SK-N-SH (cell line): ENCODE measurements around the gene PDE2A.

Source experiments
- CHD2 ChIP-seq: fragments of 150-350 bp; IDR thresholded peaks from 2 replicates; pipeline ENCODE4 v1.6.1; 2018; ENCODE audit warnings: low read length; ENCODE audit not compliant: partially characterized antibody
- CTCF ChIP-seq: fragments of 200-600 bp; sonication (generic); IDR thresholded peaks from 2 replicates; pipeline ENCODE4 v1.6.1; 2017; ENCODE audit warnings: antibody characterized with exemption, mild to moderate bottlenecking, moderate library complexity
- EZH2phosphoT487 ChIP-seq: fragments of 200-600 bp; sonication (generic); IDR thresholded peaks from 2 replicates; pipeline ENCODE4 v1.6.1; 2017; ENCODE audit warnings: low read depth, mixed run types, mild to moderate bottlenecking, antibody characterized with exemption, moderate library complexity, borderline replicate concordance
- JUND ChIP-seq: IDR thresholded peaks from 2 replicates; pipeline ENCODE4 v1.4.0; 2012
- NRF1 ChIP-seq: IDR thresholded peaks from 2 replicates; pipeline ENCODE4 v1.6.1; 2012; ENCODE audit warnings: low read depth, mild to moderate bottlenecking, low read length
- REST ChIP-seq: IDR thresholded peaks from 2 replicates; pipeline ENCODE4 v1.6.1; 2012; ENCODE audit warnings: mild to moderate bottlenecking, low read depth, low read length, moderate library complexity
- RFX5 ChIP-seq: IDR thresholded peaks from 2 replicates; pipeline ENCODE4 v1.6.1; 2012; ENCODE audit warnings: mild to moderate bottlenecking, improper control_type of control experiment, low read length
- RXRA ChIP-seq: IDR thresholded peaks from 2 replicates; pipeline ENCODE4 v1.4.0; 2012; ENCODE audit warnings: low read depth, mild to moderate bottlenecking, borderline replicate concordance
- TAF1 ChIP-seq: IDR thresholded peaks from 2 replicates; pipeline ENCODE4 v1.6.1; 2012; ENCODE audit warnings: low read depth, mild to moderate bottlenecking, low read length, moderate library complexity, borderline replicate concordance
- TCF12 ChIP-seq: IDR thresholded peaks from 2 replicates; pipeline ENCODE4 v1.4.0; 2012
- USF2 ChIP-seq: fragments of 150-350 bp; IDR thresholded peaks from 2 replicates; pipeline ENCODE4 v1.6.1; 2017; ENCODE audit warnings: antibody characterized with exemption, low read length, low read depth, borderline replicate concordance

GRCh38 chr11:72639502-72640375, 34.5 kb downstream of the PDE2A start:
- no peak for TF ChIP-seq USF2
- TF ChIP-seq CTCF: no peak
- no peak for TF ChIP-seq REST
- TF ChIP-seq CHD2: no peak
- no peak for TF ChIP-seq TAF1
- TF ChIP-seq JUND: no peak
- no peak for TF ChIP-seq RXRA
- TF ChIP-seq NRF1: no peak
- no peak for TF ChIP-seq EZH2phosphoT487
- TF ChIP-seq TCF12: no peak
- TF ChIP-seq RFX5: no peak
